Body of pancreas (tissue), 4 donors: ENCODE measurements around the gene HS6ST3. TPM values are rescaled to one million over a fixed set of nuclear protein-coding genes. Genes with fewer than 3 reads are reported as not detected.

Source experiments
- ATAC-seq: fragments of 150-250 bp; one replicate; pipeline ENCODE4 v1.9.1; 2016
- DNase-seq, 4 donors: peaks; one replicate each; pipeline ENCODE4 v3.0.0-alpha.2; 2019
- H3K27ac ChIP-seq, 4 donors: fragments of 200-600 bp; sonication (generic); 1 replicate in 3 of 4; 2 replicates in 1 of 4; pipeline versions ENCODE4 v1.5.1 to v1.6.1; 2016 to 2019; ENCODE audit warnings: mild to moderate bottlenecking in 1 of 4, mixed read lengths in 1 of 4, moderate library complexity in 1 of 4
- H3K27me3 ChIP-seq, 2 donors: fragments of 200-600 bp; sonication (generic); one replicate each; pipeline ENCODE4 v1.6.0; 2016; ENCODE audit warnings: mild to moderate bottlenecking in 1 of 2
- H3K36me3 ChIP-seq, 2 donors: fragments of 200-600 bp; sonication (generic); replicated peaks in 1 of 2; 2 replicates each; pipeline ENCODE4 v1.5.1; 2016; ENCODE audit warnings: low read depth in 2 of 2; ENCODE audit not compliant: insufficient read depth in 1 of 2
- H3K4me1 ChIP-seq: fragments of 200-600 bp; sonication (generic); one replicate; pipeline ENCODE4 v1.6.0; 2016
- H3K4me3 ChIP-seq, 2 donors: fragments of 200-600 bp; sonication (generic); 1 replicate in 1 of 2; 2 replicates in 1 of 2; pipeline ENCODE4 v1.5.1; 2016 to 2019
- H3K9me3 ChIP-seq, 3 donors: fragments of 200-600 bp; sonication (generic); 1 replicate in 2 of 3; 2 replicates in 1 of 3; pipeline ENCODE4 v1.5.1; 2016
- POLR2A ChIP-seq, 3 donors: fragments of 450-650 bp; IDR thresholded peaks; one replicate each; pipeline ENCODE4 v1.6.1; 2016; ENCODE audit warnings: antibody characterized with exemption in 3 of 3, mild to moderate bottlenecking in 2 of 3
- WGBS, 2 donors: methylation state at CpG; one replicate each; pipeline ENCODE4 v1.1.5; 2017; 5-methylcytosine and 5-hydroxymethylcytosine counted together
- intact Hi-C: fragments of 100-400 bp; cut with DNase I; formaldehyde crosslinking; loops from one replicate; pipeline ENCODE4 v1.15.1; 2023
- total RNA-seq, 2 donors: library from RNA; depleted of rRNA; stranded (reverse); fragments of >200 nt; gene quantifications; one replicate each; pipeline ENCODE4 v1.1.0, GENCODE V29; 2016
- TF ChIP-seq, protein P1 (sequence below), 7 experiments: fragments of 450-650 bp in 4 of 7; fragments of 200-600 bp in 3 of 7; sonication (generic) in 3 of 7; IDR thresholded peaks; one replicate each; pipeline ENCODE4 v1.5.1; 2016 to 2019; ENCODE audit warnings: antibody characterized with exemption in 7 of 7

HS6ST3 gene
- total RNA-seq, 2 donors from 2014 or later: 1.3 to 2.3 TPM

GRCh38 chr13:96728463-96728862, 638.6 kb downstream of the HS6ST3 start:
- no peak for ATAC-seq
- no peak for TF ChIP-seq POLR2A (IDR thresholded peaks at IDR 0.05)
- TF ChIP-seq, protein P1, sequence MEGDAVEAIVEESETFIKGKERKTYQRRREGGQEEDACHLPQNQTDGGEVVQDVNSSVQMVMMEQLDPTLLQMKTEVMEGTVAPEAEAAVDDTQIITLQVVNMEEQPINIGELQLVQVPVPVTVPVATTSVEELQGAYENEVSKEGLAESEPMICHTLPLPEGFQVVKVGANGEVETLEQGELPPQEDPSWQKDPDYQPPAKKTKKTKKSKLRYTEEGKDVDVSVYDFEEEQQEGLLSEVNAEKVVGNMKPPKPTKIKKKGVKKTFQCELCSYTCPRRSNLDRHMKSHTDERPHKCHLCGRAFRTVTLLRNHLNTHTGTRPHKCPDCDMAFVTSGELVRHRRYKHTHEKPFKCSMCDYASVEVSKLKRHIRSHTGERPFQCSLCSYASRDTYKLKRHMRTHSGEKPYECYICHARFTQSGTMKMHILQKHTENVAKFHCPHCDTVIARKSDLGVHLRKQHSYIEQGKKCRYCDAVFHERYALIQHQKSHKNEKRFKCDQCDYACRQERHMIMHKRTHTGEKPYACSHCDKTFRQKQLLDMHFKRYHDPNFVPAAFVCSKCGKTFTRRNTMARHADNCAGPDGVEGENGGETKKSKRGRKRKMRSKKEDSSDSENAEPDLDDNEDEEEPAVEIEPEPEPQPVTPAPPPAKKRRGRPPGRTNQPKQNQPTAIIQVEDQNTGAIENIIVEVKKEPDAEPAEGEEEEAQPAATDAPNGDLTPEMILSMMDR (IDR thresholded peaks at IDR 0.05): no peak
- Histone ChIP-seq H3K27ac (no peak overlapping the region), H3K9me3 (peaks cover 0 to 6% (median 0%) of the 10 kb centered on the region in 3 donors), H3K4me1 (no peaks in the 10 kb centered on the region), H3K27me3 (no peaks in the 10 kb centered on the region), H3K4me3 (no peak overlapping the region), H3K36me3 (no peaks in the 10 kb centered on the region)
- DNase-seq: no peak
- WGBS, 2 donors: 61 to 76% methylated on average over 2 of the region's 2 CpGs
- intact Hi-C loops: no loop called here

DNA sequence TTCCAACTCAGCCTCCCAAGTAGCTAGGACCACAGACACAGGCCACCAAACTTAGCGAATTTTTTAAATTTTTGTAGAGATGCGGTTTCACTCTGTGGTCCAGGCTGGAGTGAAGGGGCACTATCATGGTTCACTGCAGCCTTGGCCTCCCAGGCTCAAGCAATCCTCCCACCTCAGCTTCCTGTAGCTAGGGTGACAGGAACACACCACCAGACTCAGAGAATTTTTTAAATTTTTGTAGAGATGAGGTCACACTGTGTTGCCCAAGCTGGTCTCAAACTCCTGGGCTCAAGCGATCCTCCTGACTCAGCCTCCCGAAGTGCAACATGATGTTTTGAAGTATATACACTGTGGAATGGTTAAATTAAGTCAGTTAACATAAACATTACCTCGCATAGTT, 640.8 kb downstream of the HS6ST3 start:
- intact Hi-C loops: no loop called here
- Histone ChIP-seq H3K27me3 (no peaks in the 10 kb centered on the region), H3K27ac (no peak overlapping the region), H3K36me3 (no peaks in the 10 kb centered on the region), H3K4me1 (no peaks in the 10 kb centered on the region), H3K9me3 (peaks cover 0 to 6% (median 0%) of the 10 kb centered on the region in 3 donors), H3K4me3 (no peak overlapping the region)
- TF ChIP-seq, protein P1 (IDR thresholded peaks at IDR 0.05): no peak
- TF ChIP-seq POLR2A (IDR thresholded peaks at IDR 0.05): no peak
- DNase-seq (no peak), ATAC-seq (no peak)
- 80 to 90% methylated on average over 5 of the region's 5 CpGs for WGBS, 2 donors

DNA sequence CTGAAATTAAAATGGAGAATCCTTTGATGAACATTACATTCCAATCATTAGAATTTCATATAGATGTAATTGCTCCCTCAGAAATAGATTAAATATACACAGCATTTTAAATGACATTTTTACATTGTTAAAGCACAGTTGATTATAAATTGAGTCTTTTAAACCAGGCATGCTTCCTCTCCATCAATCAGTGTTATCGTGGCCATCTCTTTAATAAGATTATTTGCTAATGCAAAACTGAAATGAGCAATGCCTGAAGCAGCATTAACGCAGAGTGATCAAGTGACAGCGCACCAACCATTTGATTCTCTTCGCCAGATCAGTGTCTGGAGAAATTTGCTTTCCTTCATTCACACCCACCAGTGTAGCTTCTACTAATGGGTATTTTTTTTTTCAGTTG, 644.6 kb downstream of the HS6ST3 start:
- no peaks in the 10 kb centered on the region for H3K27me3 ChIP-seq
- H3K36me3 ChIP-seq: no peaks in the 10 kb centered on the region
- H3K4me3 ChIP-seq: no peak overlapping the region
- no peak overlapping the region for H3K27ac ChIP-seq
- DNase-seq (no peak), ATAC-seq (no peak)
- no peaks in the 10 kb centered on the region for H3K4me1 ChIP-seq
- intact Hi-C loops: no loop called here
- no peaks in the 10 kb centered on the region for H3K9me3 ChIP-seq
- WGBS, 2 donors: 88 to 92% methylated on average over 4 of the region's 4 CpGs
- no peak for TF ChIP-seq POLR2A (IDR thresholded peaks at IDR 0.05)
- TF ChIP-seq, protein P1 (IDR thresholded peaks at IDR 0.05): no peak

GRCh38 chr13:96741779-96742178, 651.9 kb downstream of the HS6ST3 start:
- Histone ChIP-seq H3K27me3 (no peaks in the 10 kb centered on the region), H3K4me1 (no peaks in the 10 kb centered on the region), H3K27ac (no peak overlapping the region), H3K36me3 (no peaks in the 10 kb centered on the region), H3K4me3 (no peak overlapping the region), H3K9me3 (peaks cover 0 to 4% (median 0%) of the 10 kb centered on the region in 3 donors)
- 74 to 88% methylated on average over 3 of the region's 3 CpGs for WGBS, 2 donors
- DNase-seq: no peak
- TF ChIP-seq, protein P1 (IDR thresholded peaks at IDR 0.05): no peak
- no peak for TF ChIP-seq POLR2A (IDR thresholded peaks at IDR 0.05)
- ATAC-seq: no peak
- intact Hi-C loops: no loop called here

DNA sequence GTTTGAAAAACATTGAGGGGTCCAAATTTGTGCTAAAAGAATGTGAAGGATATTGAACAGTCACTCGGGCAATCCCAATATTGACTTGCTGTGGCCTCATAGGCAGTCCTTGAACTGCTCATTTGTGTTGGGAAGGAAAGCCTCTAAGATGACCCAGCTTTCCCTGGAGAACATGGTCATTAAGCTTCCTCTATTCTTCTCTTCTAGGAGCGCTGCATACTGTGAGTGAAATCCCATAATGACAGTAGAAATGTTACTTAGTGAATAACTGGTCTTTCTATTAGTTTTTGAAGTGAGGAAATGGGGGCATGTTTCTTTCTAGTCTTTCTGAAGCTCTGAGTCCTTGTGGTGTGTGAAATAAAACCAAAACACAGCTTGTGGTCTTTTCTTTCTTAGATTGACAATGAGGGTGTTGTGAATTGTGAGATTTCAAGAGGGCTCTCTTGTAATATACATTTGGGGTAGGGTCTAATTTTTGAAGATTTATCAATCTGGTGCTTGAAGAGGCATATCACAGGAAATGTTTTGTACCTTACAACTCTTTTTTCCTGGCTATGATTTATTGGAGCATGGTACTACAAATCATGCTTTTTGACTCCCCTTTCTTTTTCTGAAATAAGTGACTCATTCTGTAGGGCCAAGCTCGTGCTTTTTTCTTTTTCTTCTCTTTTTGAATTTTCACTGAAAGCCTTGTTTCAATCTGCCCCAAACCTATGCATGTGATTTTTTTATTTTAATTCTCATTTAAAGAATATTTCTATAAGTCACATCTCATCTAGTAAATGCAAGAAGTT, 653.6 kb downstream of the HS6ST3 start:
- TF ChIP-seq POLR2A (IDR thresholded peaks at IDR 0.05): no peak
- TF ChIP-seq, protein P1 (IDR thresholded peaks at IDR 0.05): no peak
- Histone ChIP-seq H3K9me3 (peaks cover 0 to 4% (median 0%) of the 10 kb centered on the region in 3 donors), H3K27ac (no peak overlapping the region), H3K36me3 (no peaks in the 10 kb centered on the region), H3K27me3 (no peaks in the 10 kb centered on the region), H3K4me3 (no peak overlapping the region), H3K4me1 (no peaks in the 10 kb centered on the region)
- ATAC-seq (no peak), DNase-seq (no peak)
- intact Hi-C loops: no loop called here
- WGBS, 2 donors: 61 to 71% methylated on average over 3 of the region's 3 CpGs
